ENCODE data around the gene FPR1.
A peak's percentile ranks its signal among the peaks of the same experiment; 100 is the strongest.
"Not testable (repeated sequence)": the region's sequence is repeated elsewhere in the genome, so short reads cannot be mapped to it uniquely, and the experiment has no call there.

FPR1 gene

DNA sequence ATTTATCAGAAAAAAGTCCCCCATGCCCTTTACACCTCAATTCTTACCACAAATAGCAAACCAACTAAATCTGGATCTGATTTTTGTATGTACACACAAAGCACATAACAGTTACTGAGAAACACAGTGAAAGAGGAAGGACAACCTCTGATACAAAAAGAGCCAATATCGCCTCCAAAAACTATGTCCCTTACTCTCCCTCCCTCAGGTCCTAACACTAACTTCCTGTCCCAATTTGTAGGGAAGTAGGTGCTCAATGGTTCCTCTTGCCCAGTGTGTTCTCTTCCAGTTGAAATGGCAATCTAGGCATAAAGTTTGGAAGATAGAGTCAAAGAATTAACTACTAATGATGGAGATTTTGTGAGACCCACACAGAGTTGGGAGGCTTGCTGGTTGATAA lies 27.5 kb upstream of the FPR1 start:
- DNase-seq (ENCODE audit: low spot score): no peak

- peak; percentile 79 for DNase-seq (ENCODE audit: low spot score)
Observed at GRCh38 chr19:51777570-51778462, 26.1 kb upstream of the FPR1 start.

DNA sequence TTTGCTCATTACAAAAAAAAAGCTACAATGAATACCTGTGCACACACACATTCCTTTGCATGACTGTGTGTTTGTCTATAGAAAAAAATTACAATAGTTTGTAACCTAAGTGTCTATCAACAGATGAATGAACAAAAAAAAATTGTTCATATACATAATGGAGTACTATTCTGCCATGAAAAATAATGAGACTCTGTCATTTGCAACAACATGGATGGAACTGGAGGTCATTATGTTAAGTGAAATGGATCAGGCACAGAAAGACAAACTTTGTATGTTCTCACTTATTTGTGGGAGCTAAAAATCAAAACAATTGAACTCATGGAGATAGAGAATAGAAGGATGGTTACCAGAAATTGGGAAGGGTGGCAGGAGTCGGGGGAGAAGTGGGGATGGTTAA lies 24.9 kb upstream of the FPR1 start:
- not testable (repeated sequence) for DNase-seq (ENCODE audit: low spot score)

- DNase-seq (ENCODE audit: low spot score): no peak
Observed at GRCh38 chr19:51772977-51773376, 21.3 kb upstream of the FPR1 start.

DNA sequence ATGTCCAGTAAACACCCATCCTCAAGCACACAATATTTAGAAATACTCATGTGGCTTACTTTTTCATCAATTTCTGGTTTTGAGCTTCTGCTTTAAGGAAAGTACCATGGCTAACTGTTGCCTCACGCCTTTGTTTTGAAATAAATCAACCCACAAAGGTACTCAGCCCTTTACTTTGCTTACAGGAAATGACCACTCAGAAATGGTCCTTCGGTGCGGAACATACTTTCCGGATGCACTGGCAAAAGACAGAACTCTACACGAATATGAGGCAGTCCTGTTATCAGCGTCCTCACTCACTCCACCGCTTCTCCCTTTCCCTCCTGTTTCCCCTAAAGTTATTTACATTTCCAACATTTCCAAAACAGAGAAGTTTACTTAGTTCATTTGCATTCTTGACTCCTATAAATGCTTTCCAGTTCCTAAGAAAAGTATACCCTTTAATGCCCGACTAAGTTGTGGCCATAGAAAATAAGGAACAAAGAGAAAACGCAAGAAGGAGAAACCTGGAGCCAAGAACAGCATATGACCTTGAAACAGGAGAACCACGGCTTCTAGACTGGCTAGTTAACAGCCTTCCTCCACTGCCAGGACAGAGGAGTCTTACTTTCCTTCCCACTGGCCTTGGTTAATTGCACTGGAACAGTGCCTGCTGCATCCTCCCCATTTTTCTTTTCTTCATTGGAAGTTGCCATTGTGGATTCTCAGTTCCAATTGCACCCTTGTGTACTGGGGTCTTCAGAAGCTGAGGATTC lies 19.9 kb upstream of the FPR1 start:
- no peak for DNase-seq (ENCODE audit: low spot score)

DNA sequence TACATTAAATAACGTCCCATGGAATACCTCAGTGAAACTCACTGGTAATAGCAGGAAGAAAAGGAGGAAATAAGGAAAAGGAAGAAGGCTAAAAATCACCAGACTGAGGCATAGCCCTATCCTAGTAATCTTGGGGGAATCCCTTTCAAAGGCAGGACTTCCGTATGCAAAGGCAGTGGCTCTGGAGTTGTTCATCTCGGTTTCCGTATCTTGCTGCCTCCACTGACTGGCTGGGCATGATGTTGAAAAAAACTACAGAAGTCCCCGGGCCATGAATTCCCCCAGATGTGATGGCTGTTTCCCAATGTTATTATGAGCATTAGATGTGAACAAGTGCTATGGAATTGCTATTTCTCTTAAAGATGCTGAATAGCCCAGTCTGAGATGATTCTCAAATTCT lies 14.8 kb upstream of the FPR1 start:
- no peak for DNase-seq (ENCODE audit: low spot score)

GRCh38 chr19:51765086-51765485 lies 13.4 kb upstream of the FPR1 start:
- DNase-seq (ENCODE audit: low spot score): no peak

- DNase-seq (ENCODE audit: low spot score): no peak
Observed at GRCh38 chr19:51761696-51762095, 10.0 kb upstream of the FPR1 start.

GRCh38 chr19:51760697-51761356 lies 9.1 kb upstream of the FPR1 start, which contains the start of gene FPR2:
FPR2 (plus strand) TSS chr19:51761180; CDS start chr19:51768659, 7,479 bp downstream.
- no peak for DNase-seq (ENCODE audit: low spot score)

- DNase-seq (ENCODE audit: low spot score): no peak
Observed at GRCh38 chr19:51755571-51755970, 3.9 kb upstream of the FPR1 start.

DNA sequence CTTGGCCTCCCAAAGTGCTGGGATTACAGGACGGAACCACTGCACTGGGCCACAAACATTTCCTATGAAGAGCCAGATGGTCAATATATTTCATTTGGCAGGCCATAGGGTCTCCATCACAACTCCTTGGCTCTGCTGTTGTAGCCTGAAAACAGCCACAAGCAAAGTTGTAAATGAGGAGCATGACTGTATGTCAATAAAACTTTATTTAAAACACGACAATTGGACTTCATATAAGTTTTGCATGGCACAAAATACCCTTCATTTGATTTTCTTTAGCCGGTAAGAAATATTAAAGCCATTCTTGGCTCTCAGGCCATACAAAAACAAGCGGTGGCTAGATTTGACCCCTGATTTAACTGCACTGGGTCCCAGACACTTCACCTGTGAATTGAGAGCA lies 3.1 kb upstream of the FPR1 start:
- DNase-seq (ENCODE audit: low spot score): no peak

- DNase-seq (ENCODE audit: low spot score): no peak
Observed at GRCh38 chr19:51754109-51754508, 2.4 kb upstream of the FPR1 start.

DNA sequence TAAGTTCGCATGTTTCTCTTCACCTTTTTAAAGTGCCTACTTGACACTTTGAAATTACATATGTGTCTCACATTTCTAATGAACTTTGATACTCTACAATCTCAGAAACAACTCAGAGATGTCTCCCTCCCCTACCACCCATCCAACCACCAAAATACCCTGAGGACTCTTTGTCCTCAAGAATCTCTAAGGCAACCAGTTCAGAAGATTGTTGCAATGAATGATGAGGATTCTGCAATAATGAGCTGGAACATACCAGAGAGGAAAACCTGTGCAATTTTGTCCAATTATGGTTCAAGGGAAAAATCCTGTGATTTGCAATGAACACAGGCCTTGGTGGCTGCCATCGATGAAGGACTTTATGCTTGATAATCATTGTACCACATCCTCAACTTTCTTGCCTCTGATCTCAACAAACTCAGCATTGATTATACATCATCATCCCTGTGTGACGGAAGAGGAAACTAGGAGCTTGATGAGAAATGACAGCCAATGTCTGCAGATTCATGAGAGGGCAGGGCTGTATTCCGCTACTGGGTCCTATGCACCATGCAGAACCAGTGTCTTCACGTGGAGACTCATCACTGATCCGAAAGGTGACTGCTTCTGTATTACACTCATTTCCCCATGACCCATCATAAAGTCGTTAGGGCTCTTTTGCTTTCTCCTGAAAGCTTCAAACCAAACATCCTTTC lies 1.1 kb downstream of the FPR1 start:
- DNase-seq (ENCODE audit: low spot score): no peak

DNA sequence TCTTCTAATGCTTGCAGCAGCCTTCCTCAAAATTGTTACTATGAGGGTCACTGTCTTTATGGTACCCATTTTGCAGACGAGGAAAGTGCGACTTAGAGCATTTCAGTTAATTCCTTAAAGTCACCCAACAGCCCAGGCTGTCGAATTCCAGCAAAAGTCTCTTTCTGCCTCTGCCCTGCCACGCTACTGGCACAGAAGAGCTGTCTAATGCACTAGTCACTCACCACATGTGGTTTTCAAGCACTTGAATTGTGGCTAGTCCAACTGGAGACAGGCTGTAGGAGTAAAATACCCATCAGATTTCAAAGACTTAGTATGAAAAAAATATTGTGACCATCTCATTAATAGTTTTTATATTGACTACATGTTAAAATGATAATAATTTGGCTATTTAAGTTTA lies 1.7 kb downstream of the FPR1 start:
- no peak for DNase-seq (ENCODE audit: low spot score)

DNA sequence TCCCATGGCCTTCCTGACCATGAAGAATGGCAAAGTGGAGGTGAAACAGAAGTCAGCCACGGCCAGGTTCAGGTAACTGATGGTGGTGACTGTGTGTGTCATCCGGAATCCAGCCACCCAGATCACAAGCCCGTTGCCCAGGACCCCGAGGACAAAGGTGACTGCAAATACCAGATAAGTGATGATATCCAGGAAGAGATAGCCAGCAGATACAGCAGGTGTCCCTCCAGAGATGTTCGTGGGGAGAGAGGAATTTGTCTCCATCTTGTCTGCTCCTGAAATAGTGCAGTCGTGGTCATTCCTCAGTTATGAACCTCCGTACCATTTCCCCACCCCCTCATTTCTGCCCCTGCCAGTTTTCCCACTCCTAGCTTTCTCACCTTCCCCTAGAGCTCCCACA lies 4.9 kb downstream of the FPR1 start:
- DNase-seq (ENCODE audit: low spot score): no peak

- DNase-seq (ENCODE audit: low spot score): no peak
Observed at GRCh38 chr19:51743405-51743804, 8.3 kb downstream of the FPR1 start.

- no peak for DNase-seq (ENCODE audit: low spot score)
Observed at GRCh38 chr19:51742789-51743188, 8.9 kb downstream of the FPR1 start.

DNA sequence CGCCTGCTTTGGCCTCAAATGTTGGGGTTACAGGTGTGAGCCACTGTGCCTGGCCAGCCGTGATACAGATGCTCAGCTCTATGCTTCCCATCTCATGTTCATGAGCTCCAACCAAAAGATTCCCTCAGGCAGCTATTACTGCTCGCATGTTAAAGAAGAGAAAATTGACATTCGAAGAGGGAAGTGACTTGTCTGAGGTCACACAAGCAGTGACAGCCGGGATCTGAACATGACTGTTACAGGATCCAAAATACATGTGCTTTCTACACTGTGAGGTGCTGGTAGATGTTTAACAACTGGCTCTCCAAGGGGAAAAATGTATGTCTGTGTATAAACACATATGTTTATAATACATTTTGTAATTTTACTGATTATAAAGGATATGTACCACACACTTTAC lies 11.3 kb downstream of the FPR1 start:
- no peak for DNase-seq (ENCODE audit: low spot score)

DNA sequence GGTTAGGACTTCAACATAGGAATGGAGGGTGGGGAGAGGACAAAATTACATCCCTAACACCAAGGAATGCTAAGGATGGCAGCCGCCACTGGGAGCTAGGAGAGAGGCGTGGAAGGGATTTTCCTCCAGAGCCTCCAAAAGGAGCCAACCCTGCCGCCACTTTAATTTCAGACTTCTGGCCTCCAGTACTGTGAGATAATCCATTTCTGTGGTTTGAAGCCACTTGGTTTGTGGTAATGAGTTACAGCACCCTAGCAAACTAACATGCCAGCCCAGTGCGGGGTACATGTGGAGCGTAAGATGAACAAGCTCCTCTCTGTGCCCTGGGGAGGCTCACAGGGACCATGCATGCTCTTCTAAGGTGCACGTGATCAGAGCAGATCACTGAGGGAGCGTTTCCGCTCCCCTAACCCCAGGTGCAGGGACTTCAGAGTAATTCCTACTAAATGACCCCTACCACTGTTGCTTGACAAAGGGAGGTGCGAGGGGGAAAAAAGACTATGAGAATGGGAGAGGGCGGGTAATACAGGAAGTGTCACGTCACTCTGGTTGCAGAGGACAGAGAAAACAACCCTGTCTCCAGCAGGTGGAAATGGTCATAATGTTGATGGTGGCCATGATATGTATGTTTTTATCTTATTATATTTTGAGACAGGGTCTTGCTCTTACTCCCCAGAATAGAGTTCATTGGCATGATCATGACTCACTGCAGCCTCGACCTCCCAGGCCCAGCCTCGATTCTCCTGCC lies 12.0 kb downstream of the FPR1 start:
- DNase-seq (ENCODE audit: low spot score): no peak

GRCh38 chr19:51738523-51738922 lies 13.2 kb downstream of the FPR1 start:
- DNase-seq (ENCODE audit: low spot score): not testable (repeated sequence)

GRCh38 chr19:51737924-51738323 lies 13.8 kb downstream of the FPR1 start:
- DNase-seq (ENCODE audit: low spot score): no peak

Data from D341Med (cell line).